Measurements from ENCODE around the gene ACOT7. TPM values are rescaled to one million over a fixed set of nuclear protein-coding genes. Genes with fewer than 3 reads are reported as not detected.
"Not testable (repeated sequence)": the region's sequence is repeated elsewhere in the genome, so short reads cannot be mapped to it uniquely, and the experiment has no call there.

ACOT7 gene
- total RNA-seq, 2 experiments from 2014 or later: 97.0 to 102 TPM

GRCh38 chr1:6373961-6374720, 19.4 kb downstream of the ACOT7 start:
- Mint-ChIP-seq H3K9me3 (ENCODE audit: insufficient read depth) (no peaks in the 10 kb centered on the region), H3K27ac (no peak overlapping the region), H3K4me1 (ENCODE audit: low read depth) (peaks cover 6% of the 10 kb centered on the region), H3K27me3 (ENCODE audit: low read depth) (no peaks in the 10 kb centered on the region), H3K4me3 (no peak overlapping the region), H3K36me3 (ENCODE audit: low read depth) (no peaks in the 10 kb centered on the region)
- CTCF ChIA-PET: interaction anchor here (1.3 kb wide), 1 partner anchor 11 kb away, joined by 3 read pairs; no protein-coding TSS in a partner anchor
- POLR2A ChIA-PET: no interaction called here
- no peak for ATAC-seq
- no peak for DNase-seq

DNA sequence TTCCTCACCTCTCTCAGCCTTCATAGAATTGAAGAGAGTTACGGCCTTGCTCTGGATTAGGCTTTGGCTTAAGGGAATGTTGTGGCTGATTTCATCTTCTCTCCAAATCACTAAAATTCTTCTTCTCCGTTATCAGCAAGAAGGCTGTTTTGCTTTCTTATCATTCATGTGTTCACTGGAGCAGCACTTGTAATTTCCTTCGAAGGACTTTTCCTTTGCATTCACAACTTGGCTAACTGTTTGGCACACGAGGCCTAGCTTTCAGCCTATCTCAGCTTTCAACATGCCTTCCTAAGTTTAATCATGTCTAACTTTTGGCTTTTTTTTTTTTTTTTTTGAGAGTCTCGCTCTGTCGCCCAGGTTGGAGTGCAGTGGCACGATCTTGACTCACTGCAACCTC, 21.3 kb downstream of the ACOT7 start:
- not testable (repeated sequence) for ATAC-seq; H3K4me1 Mint-ChIP-seq (ENCODE audit: low read depth); H3K27ac Mint-ChIP-seq; DNase-seq; H3K9me3 Mint-ChIP-seq (ENCODE audit: insufficient read depth); H3K4me3 Mint-ChIP-seq; H3K27me3 Mint-ChIP-seq (ENCODE audit: low read depth)
- ChIA-PET POLR2A (interaction anchor here (0.6 kb wide), 1 partner anchor 374 kb away, joined by 3 read pairs; no protein-coding TSS in a partner anchor), CTCF (interaction anchor here (1.1 to 1.5 kb wide), 3 partner anchors 10 to 23 kb away, joined by 3 to 4 read pairs (median 3); no protein-coding TSS in a partner anchor)
- H3K36me3 Mint-ChIP-seq (ENCODE audit: low read depth): peaks cover 18% of the 10 kb centered on the region

DNA sequence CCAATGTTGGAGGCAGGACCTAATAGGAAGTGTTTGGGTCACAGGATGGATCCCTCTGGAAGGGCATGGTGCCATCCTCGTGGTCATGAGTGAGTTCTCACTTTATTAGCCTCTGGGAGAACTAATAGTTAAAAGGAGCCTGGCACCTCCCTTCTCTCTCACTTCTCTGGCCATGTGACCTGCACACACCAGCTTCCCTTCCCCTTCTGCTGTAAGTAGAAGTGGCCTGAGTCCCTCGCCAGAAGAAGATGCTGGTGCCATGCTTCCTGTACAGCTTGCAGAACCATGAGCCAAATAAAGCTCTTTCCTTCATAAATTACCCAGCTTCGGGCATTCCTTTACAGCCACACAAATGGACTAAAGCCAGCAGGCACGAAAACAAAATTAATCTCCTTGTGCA, 23.6 kb downstream of the ACOT7 start:
- peaks cover 14% of the 10 kb centered on the region for H3K4me1 Mint-ChIP-seq (ENCODE audit: low read depth)
- no peak overlapping the region for H3K4me3 Mint-ChIP-seq
- ATAC-seq: no peak
- no peak overlapping the region for H3K27ac Mint-ChIP-seq
- ChIA-PET CTCF (interaction anchor here (1.8 kb wide), 1 partner anchor 22 kb away, joined by 4 read pairs; no protein-coding TSS in a partner anchor), POLR2A (interaction anchor here (0.6 to 0.9 kb wide), 3 partner anchors 9 to 23 kb away, joined by 3 to 4 read pairs (median 3); no protein-coding TSS in a partner anchor)
- H3K9me3 Mint-ChIP-seq (ENCODE audit: insufficient read depth): peaks cover 7% of the 10 kb centered on the region
- H3K36me3 Mint-ChIP-seq (ENCODE audit: low read depth): peaks cover 24% of the 10 kb centered on the region
- H3K27me3 Mint-ChIP-seq (ENCODE audit: low read depth): no peaks in the 10 kb centered on the region
- no peak for DNase-seq

DNA sequence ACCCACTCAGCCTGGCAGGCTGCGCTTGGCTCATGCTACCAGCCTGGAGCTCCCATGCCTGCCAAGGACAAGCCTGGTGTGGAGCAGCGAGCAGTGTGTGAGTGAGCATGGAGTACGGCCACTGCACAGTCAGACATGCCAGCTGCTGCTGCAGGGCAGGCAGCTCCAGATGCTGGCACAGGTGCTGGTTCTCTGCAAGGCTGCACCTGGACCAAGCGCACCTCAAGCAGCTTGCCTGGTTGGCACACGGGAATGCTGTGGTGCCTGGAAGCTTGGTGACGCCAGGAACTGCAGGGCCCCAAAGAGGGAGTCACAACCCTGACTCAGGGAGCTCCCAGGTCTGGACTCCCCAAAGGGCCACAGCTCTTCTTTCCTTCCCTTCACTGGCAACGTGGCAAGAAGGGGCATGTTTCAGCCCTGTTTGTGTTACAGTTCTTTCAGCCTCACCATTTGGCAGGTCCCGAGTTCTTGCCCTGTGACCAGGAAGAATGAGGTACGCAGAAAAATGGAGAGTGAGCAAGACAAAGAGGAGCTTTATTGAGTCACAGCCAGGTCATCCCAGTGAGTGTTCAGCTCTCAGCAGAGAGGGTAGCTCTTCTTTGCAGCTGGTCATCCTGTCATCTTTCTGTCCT, 26.1 kb downstream of the ACOT7 start:
- no peak overlapping the region for H3K4me3 Mint-ChIP-seq
- ATAC-seq: no peak
- peaks cover 7% of the 10 kb centered on the region for H3K9me3 Mint-ChIP-seq (ENCODE audit: insufficient read depth)
- CTCF ChIA-PET: interaction anchor here (0.6 to 1.5 kb wide), 3 partner anchors 38 to 70 kb away, joined by 3 to 4 read pairs (median 3); no protein-coding TSS in a partner anchor
- H3K36me3 Mint-ChIP-seq (ENCODE audit: low read depth): peaks cover 31% of the 10 kb centered on the region
- POLR2A ChIA-PET: no interaction called here
- H3K27ac Mint-ChIP-seq: no peak overlapping the region
- no peak for DNase-seq
- peaks cover 26% of the 10 kb centered on the region for H3K4me1 Mint-ChIP-seq (ENCODE audit: low read depth)
- H3K27me3 Mint-ChIP-seq (ENCODE audit: low read depth): no peaks in the 10 kb centered on the region

GRCh38 chr1:6365047-6365446, 28.5 kb downstream of the ACOT7 start:
- ATAC-seq (peak; percentile 91), DNase-seq (peak; percentile 66)
- CTCF ChIA-PET: no interaction called here
- POLR2A ChIA-PET: no interaction called here
- peak overlapping the region; percentile 72 for H3K27ac Mint-ChIP-seq
- H3K4me3 Mint-ChIP-seq: peak overlapping the region; percentile 1
- no peaks in the 10 kb centered on the region for H3K27me3 Mint-ChIP-seq (ENCODE audit: low read depth)
- H3K9me3 Mint-ChIP-seq (ENCODE audit: insufficient read depth): peaks cover 7% of the 10 kb centered on the region
- H3K4me1 Mint-ChIP-seq (ENCODE audit: low read depth): peaks cover 38% of the 10 kb centered on the region
- H3K36me3 Mint-ChIP-seq (ENCODE audit: low read depth): peaks cover 31% of the 10 kb centered on the region

GRCh38 chr1:6363085-6363884, 30.3 kb downstream of the ACOT7 start:
- CTCF ChIA-PET: interaction anchor here (1.0 to 8.4 kb wide), 14 partner anchors 8 to 214 kb away, joined by 3 to 107 read pairs (median 5); partner anchors contain the start of gene ACOT7
- ATAC-seq; H3K4me3 Mint-ChIP-seq; H3K9me3 Mint-ChIP-seq (ENCODE audit: insufficient read depth); H3K27me3 Mint-ChIP-seq (ENCODE audit: low read depth): not testable (repeated sequence)
- peak; percentile 54 for DNase-seq
- POLR2A ChIA-PET: interaction anchor here (1.6 to 6.3 kb wide), 2 partner anchors 15 to 30 kb away, joined by 8 to 40 read pairs; partner anchors contain the start of gene ACOT7
- Mint-ChIP-seq H3K4me1 (ENCODE audit: low read depth) (peaks cover 53% of the 10 kb centered on the region), H3K27ac (peak overlapping the region; percentile 26), H3K36me3 (ENCODE audit: low read depth) (peaks cover 23% of the 10 kb centered on the region)

DNA sequence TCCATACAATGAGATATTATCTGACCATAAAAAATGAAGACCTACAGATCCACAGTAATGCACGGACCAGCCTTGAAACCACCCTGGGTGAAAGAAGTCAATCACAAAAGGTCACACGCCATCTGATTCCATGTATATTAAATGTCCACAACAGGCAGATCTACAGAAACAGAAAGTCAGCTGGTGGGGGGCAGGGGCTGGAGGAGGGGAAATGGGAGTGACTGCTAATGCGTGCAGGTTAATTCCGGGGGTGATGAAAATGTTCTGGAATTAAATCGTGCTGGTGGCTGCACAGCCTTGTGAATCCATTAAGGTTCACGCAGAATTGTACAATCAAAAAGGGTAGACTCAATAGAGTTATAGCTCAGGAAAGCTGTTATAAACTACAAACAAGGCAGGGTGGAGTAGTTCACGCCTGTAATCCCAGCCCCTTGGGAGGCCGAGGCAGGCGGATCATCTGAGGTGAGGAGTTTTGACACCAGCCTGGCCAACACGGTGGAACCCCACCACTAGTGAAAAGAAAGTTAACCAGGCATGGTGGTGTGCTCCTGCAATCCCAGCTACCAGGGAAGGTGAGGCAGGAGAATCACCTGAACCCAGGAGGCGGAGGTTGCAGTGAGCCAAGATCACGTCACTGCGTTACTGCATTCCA, 32.3 kb downstream of the ACOT7 start:
- no peak overlapping the region for H3K27ac Mint-ChIP-seq
- H3K36me3 Mint-ChIP-seq (ENCODE audit: low read depth): peaks cover 10% of the 10 kb centered on the region
- no peaks in the 10 kb centered on the region for H3K27me3 Mint-ChIP-seq (ENCODE audit: low read depth)
- ChIA-PET POLR2A (interaction anchor here (0.9 to 6.3 kb wide), 3 partner anchors 9 to 32 kb away, joined by 4 to 48 read pairs (median 40); partner anchors contain the start of gene ACOT7), CTCF (interaction anchor here (0.6 to 8.4 kb wide), 12 partner anchors 10 to 115 kb away, joined by 3 to 107 read pairs (median 8); partner anchors contain the start of gene ACOT7)
- DNase-seq: no peak
- no peaks in the 10 kb centered on the region for H3K9me3 Mint-ChIP-seq (ENCODE audit: insufficient read depth)
- ATAC-seq: no peak
- H3K4me3 Mint-ChIP-seq: no peak overlapping the region
- H3K4me1 Mint-ChIP-seq (ENCODE audit: low read depth): peaks cover 62% of the 10 kb centered on the region

GRCh38 chr1:6360517-6361070, 33.0 kb downstream of the ACOT7 start:
- peak overlapping the region; percentile 81 for H3K27ac Mint-ChIP-seq
- POLR2A ChIA-PET: interaction anchor here (0.9 to 6.3 kb wide), 3 partner anchors 9 to 32 kb away, joined by 4 to 48 read pairs (median 40); partner anchors contain the start of gene ACOT7
- CTCF ChIA-PET: interaction anchor here (0.8 to 8.4 kb wide), 9 partner anchors 11 to 114 kb away, joined by 3 to 107 read pairs (median 8); partner anchors contain the start of gene ACOT7
- DNase-seq: no peak
- peaks cover 10% of the 10 kb centered on the region for H3K36me3 Mint-ChIP-seq (ENCODE audit: low read depth)
- no peak overlapping the region for H3K4me3 Mint-ChIP-seq
- no peaks in the 10 kb centered on the region for H3K27me3 Mint-ChIP-seq (ENCODE audit: low read depth)
- no peak for ATAC-seq
- no peaks in the 10 kb centered on the region for H3K9me3 Mint-ChIP-seq (ENCODE audit: insufficient read depth)
- H3K4me1 Mint-ChIP-seq (ENCODE audit: low read depth): peaks cover 62% of the 10 kb centered on the region

- Mint-ChIP-seq H3K9me3 (ENCODE audit: insufficient read depth) (no peaks in the 10 kb centered on the region), H3K36me3 (ENCODE audit: low read depth) (peaks cover 9% of the 10 kb centered on the region), H3K27ac (peak overlapping the region; percentile 91), H3K4me3 (no peak overlapping the region), H3K4me1 (ENCODE audit: low read depth) (peaks cover 59% of the 10 kb centered on the region), H3K27me3 (ENCODE audit: low read depth) (no peaks in the 10 kb centered on the region)
- ChIA-PET CTCF (interaction anchor here (0.8 to 8.4 kb wide), 6 partner anchors 10 to 101 kb away, joined by 3 to 107 read pairs (median 8); partner anchors contain the start of gene ACOT7), POLR2A (interaction anchor here (1.6 to 6.3 kb wide), 3 partner anchors 11 to 33 kb away, joined by 3 to 48 read pairs (median 40); partner anchors contain the start of gene ACOT7)
- DNase-seq (no peak), ATAC-seq (peak; percentile 12)
Measured at GRCh38 chr1:6360117-6360496, 33.5 kb downstream of the ACOT7 start.

Measured in activated CD8-positive, alpha-beta T cell treated with anti-CD3 and anti-CD28 coated beads, Interleukin-2, amount 10 ng/mL, durations not matched to agents 7 days and 5 days (primary cell).